Fibroblast of pulmonary artery (primary cell): ENCODE data around the gene APLF.

Experiments used
- DNase-seq: peaks from one replicate; pipeline ENCODE4 v3.0.0-alpha.2; 2010; ENCODE audit warnings: low read depth
- H3K4me3 ChIP-seq: replicated peaks from 2 replicates; pipeline ENCODE4 v1.5.1; 2011; ENCODE audit warnings: low read depth, mild to moderate bottlenecking, control low read depth, low read length, moderate library complexity
- CTCF ChIP-seq: IDR thresholded peaks from 2 replicates; pipeline ENCODE4 v1.5.1; 2011; ENCODE audit warnings: mild to moderate bottlenecking, control low read depth, low read length, inconsistent platforms; ENCODE audit errors: missing control alignments

The APLF gene

GRCh38 chr2:68604077-68604476 is 136.7 kb downstream of the APLF start:
- no peak for TF ChIP-seq CTCF
- no peak for DNase-seq
- H3K4me3 ChIP-seq, result no peak overlapping the region

DNA sequence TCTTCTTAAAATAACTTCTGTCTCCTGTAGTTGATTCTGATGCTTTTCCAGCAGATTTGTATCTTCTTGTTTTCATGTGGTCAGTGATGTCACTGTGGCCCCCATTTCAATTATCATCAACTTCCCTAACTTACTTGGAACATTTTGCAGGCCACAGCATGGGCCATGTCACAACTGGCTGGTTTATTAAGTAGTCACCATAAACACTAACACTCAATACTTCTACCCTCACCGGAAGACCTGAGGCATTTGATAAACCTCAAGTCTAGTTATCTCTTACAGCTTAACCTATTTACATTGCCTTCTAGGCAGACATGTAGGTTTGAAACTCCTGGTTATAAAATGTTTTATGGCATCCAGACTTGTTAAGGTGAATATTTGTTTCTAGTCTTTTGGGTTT is 138.6 kb downstream of the APLF start:
- DNase-seq, result no peak
- TF ChIP-seq CTCF, result no peak
- no peak overlapping the region for H3K4me3 ChIP-seq

DNA sequence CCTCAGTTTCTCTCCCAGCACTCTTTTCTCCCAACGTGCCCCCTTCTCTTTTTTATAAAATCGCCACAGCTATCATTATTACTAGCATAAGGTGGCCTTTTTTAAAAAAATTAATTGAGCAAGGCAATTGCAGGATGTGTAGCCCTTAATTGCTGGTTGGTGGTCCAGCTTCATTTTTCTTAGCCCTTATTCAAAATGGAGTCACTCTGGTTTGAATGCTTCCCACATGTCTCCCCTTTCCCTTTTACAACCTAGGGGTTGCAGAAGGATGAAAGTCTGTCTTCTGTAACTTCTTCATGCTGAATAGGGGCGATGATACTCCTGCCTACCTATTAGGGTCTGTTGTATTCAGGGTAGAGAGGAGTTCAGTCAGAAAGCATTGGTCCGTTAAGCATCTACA is 139.4 kb downstream of the APLF start:
- no peak overlapping the region for H3K4me3 ChIP-seq
- DNase-seq, result no peak
- no peak for TF ChIP-seq CTCF

DNA sequence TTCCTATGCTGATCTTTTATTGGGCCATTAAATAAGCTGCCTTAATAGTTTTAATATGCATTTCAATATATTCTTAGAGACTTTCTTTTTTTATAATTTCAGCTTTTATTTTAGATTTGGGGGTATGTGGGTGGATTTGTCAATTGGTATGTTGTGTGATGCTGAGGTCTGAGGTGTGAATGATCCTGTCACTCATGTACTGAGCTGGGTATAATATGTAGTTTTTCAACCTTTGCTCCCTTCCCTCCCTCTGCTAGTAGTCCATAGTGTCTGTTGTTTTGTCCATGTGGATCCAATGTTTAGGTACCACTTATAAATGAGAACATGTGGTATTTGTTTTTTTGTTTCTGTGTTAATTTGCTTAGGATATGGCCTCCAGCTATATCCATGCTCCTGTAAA is 140.5 kb downstream of the APLF start:
- H3K4me3 ChIP-seq, result no peak overlapping the region
- no peak for DNase-seq
- no peak for TF ChIP-seq CTCF

DNA sequence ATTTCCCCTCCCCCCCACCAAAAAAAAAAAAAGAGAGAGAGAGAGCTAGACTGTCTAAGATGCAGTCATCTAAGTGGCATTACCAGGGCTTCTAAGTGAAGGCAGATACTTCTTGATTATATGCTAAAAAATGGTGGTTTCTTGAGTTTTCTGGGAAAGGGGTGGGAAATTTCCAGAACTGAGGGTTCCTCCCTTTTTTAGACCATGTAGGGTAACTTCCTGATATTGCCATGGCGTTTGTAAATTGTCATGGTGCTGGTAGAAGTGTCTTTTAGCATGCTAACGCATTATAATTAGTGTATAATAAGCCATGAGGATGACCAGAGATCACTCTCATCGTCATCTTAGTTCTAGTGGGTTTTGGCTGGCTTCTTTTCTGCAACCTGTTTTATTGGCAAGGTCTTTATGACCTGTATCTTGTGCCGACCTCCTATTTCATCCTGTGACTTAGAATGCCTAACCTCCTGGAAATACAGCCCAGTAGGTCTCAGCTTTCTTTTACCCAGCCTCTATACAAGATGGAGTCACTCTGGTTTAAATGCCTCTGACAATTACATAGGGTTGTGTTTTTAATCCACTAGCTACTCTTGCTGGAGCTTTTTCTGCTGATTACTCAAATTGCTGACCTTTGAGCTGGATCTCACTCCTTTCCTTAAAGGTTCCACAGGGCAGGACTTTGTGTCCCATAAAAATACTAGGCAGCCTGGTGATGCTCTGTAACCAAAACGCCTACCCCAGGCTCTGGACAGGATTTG is 145.6 kb downstream of the APLF start:
- TF ChIP-seq CTCF, result no peak
- no peak overlapping the region for H3K4me3 ChIP-seq
- no peak for DNase-seq

GRCh38 chr2:68620772-68621171 is 153.4 kb downstream of the APLF start:
- no peak overlapping the region for H3K4me3 ChIP-seq
- no peak for TF ChIP-seq CTCF
- DNase-seq, result peak; percentile 9

GRCh38 chr2:68623820-68624219 is 156.4 kb downstream of the APLF start:
- H3K4me3 ChIP-seq, result no peak overlapping the region
- no peak for DNase-seq
- TF ChIP-seq CTCF, result no peak
